Stomach (tissue), 9 donors: ENCODE measurements around the gene LHFPL6. TPM values are rescaled to one million over a fixed set of nuclear protein-coding genes. Genes with fewer than 3 reads are reported as not detected.

Experiments used
- DNase-seq, 2 donors: peaks; one replicate each; pipeline versions ENCODE4 v3.0.0 to v3.0.0-alpha.2; 2013 to 2019
- H3K27ac ChIP-seq, 5 donors: fragments of 200-600 bp in 4 of 5; sonication (generic) in 4 of 5; one replicate each; pipeline ENCODE4 v1.5.1; 2013 to 2019; ENCODE audit warnings: mild to moderate bottlenecking in 1 of 5, moderate library complexity in 1 of 5
- H3K27me3 ChIP-seq, 3 donors: fragments of 200-600 bp; sonication (generic); one replicate each; pipeline ENCODE4 v1.5.1; 2017 to 2019; ENCODE audit warnings: mixed run types in 1 of 3
- H3K36me3 ChIP-seq, 4 donors: fragments of 200-600 bp; sonication (generic); 1 replicate in 3 of 4; 2 replicates in 1 of 4; pipeline ENCODE4 v1.5.1; 2016 to 2019
- H3K4me1 ChIP-seq, 4 donors: fragments of 200-600 bp; sonication (generic); one replicate each; pipeline ENCODE4 v1.5.1; 2016 to 2019
- H3K4me3 ChIP-seq, 4 donors: fragments of 200-600 bp; sonication (generic) in 3 of 4; one replicate each; pipeline ENCODE4 v1.5.1; 2016 to 2019; ENCODE audit warnings: mild to moderate bottlenecking in 1 of 4
- H3K9me3 ChIP-seq, 4 donors: fragments of 200-600 bp; sonication (generic); one replicate each; pipeline ENCODE4 v1.5.1; 2016 to 2019
- CTCF ChIP-seq, 7 experiments: fragments of 450-650 bp in 4 of 7; fragments of 200-600 bp in 3 of 7; sonication (generic) in 3 of 7; IDR thresholded peaks; one replicate each; pipeline ENCODE4 v1.5.1; 2016 to 2019; ENCODE audit warnings: antibody characterized with exemption in 7 of 7, control low read depth in 2 of 7, mild to moderate bottlenecking in 1 of 7
- EP300 ChIP-seq: sonication (generic); formaldehyde crosslinking; IDR thresholded peaks from one replicate; pipeline ENCODE4 v1.6.1; 2017; ENCODE audit warnings: antibody characterized with exemption
- POLR2A ChIP-seq, 4 donors: fragments of 450-650 bp; IDR thresholded peaks; one replicate each; pipeline ENCODE4 v1.6.1; 2016; ENCODE audit warnings: antibody characterized with exemption in 4 of 4, control low read depth in 2 of 4, mild to moderate bottlenecking in 1 of 4, moderate library complexity in 1 of 4
- POLR2AphosphoS5 ChIP-seq, 3 donors: sonication (generic); formaldehyde crosslinking; IDR thresholded peaks; one replicate each; pipeline ENCODE4 v1.6.1; 2016; ENCODE audit warnings: antibody characterized with exemption in 3 of 3
- WGBS, 5 donors: extraction: QIAGEN DNeasy Blood & Tissue Kit in 3 of 5; methylation state at CpG; one replicate each; pipeline versions ENCODE4 v1.1.5 to v1.1.7; 2013 to 2018; 5-methylcytosine and 5-hydroxymethylcytosine counted together
- intact Hi-C: fragments of 100-400 bp; cut with DNase I; formaldehyde crosslinking; loops from one replicate; pipeline ENCODE4 v1.15.1; 2023; ENCODE audit warnings: low total_unique reads
- polyA plus RNA-seq, 3 donors: library from polyadenylated mRNA; stranded (reverse); fragments of 200-250 nt; gene quantifications; one replicate each; pipeline ENCODE4 v1.2.3, GENCODE V29; 2013
- total RNA-seq, 5 donors: library from RNA; depleted of rRNA; stranded (reverse); fragments of >200 nt; gene quantifications; one replicate each; pipeline versions ENCODE4 v1.1.0 to v1.2.3, GENCODE V29; 2014 to 2016
- donor health status: healthy with polysubstance abuse.
- donor health status: Bipolar disorder and iron deficiency.
- donor health status: healthy.

Gene LHFPL6
- total and polyA plus RNA-seq, 8 donors = 4.7 to 53.6 (median 10.9) TPM

- Histone ChIP-seq H3K36me3 (no peaks in the 10 kb centered on the region), H3K4me1 (peaks cover 0 to 18% (median 12%) of the 10 kb centered on the region in 4 donors), H3K4me3 (no peak overlapping the region), H3K9me3 (no peaks in the 10 kb centered on the region), H3K27me3 (no peaks in the 10 kb centered on the region), H3K27ac (no peak overlapping the region)
- no peak for TF ChIP-seq POLR2A (IDR thresholded peaks at IDR 0.05)
- no peak for TF ChIP-seq POLR2AphosphoS5 (IDR thresholded peaks at IDR 0.05)
- TF ChIP-seq CTCF (IDR thresholded peaks at IDR 0.05) = no peak
- no peak for TF ChIP-seq EP300
- DNase-seq = peak in 1 of 2 donors; percentile 68
- WGBS, 5 donors = 36 to 56% (median 47%) methylated on average over 3 of the region's 3 CpGs
- intact Hi-C loops = no loop called here
These were observed 285.7 kb downstream of the LHFPL6 start for GRCh38 chr13:39317291-39317690.

- no peak for DNase-seq
- H3K36me3 ChIP-seq = no peaks in the 10 kb centered on the region
- intact Hi-C loops = no loop called here
These were observed 287.2 kb downstream of the LHFPL6 start for GRCh38 chr13:39315796-39316195.

GRCh38 chr13:39313721-39314120 lies 289.3 kb downstream of the LHFPL6 start:
- TF ChIP-seq POLR2A (IDR thresholded peaks at IDR 0.05) (no peak), POLR2AphosphoS5 (IDR thresholded peaks at IDR 0.05) (no peak), EP300 (no peak), CTCF (IDR thresholded peaks at IDR 0.05) (no peak)
- Histone ChIP-seq H3K36me3 (no peaks in the 10 kb centered on the region), H3K4me3 (no peak overlapping the region), H3K27ac (no peak overlapping the region), H3K27me3 (no peaks in the 10 kb centered on the region), H3K9me3 (no peaks in the 10 kb centered on the region), H3K4me1 (peaks cover 0 to 21% (median 10%) of the 10 kb centered on the region in 4 donors)
- intact Hi-C loops = no loop called here
- no peak for DNase-seq
- 69 to 80% (median 77%) methylated on average over 6 of the region's 6 CpGs for WGBS, 5 donors

More at GRCh38 chr13:39315796-39316195, 287.2 kb downstream of the LHFPL6 start:
- no peak for TF ChIP-seq POLR2A (IDR thresholded peaks at IDR 0.05)
- TF ChIP-seq EP300 = no peak
- TF ChIP-seq POLR2AphosphoS5 (IDR thresholded peaks at IDR 0.05) = no peak
- no peak for TF ChIP-seq CTCF (IDR thresholded peaks at IDR 0.05)
- H3K27me3 ChIP-seq = no peaks in the 10 kb centered on the region
- 28 to 61% (median 47%) methylated on average over 1 of the region's 1 CpG for WGBS, 5 donors
- no peak overlapping the region for H3K27ac ChIP-seq
- H3K4me3 ChIP-seq = no peak overlapping the region
- no peaks in the 10 kb centered on the region for H3K9me3 ChIP-seq
- H3K4me1 ChIP-seq = peaks cover 0 to 21% (median 10%) of the 10 kb centered on the region in 4 donors

GRCh38 chr13:39312596-39312995 lies 290.4 kb downstream of the LHFPL6 start:
- WGBS, 5 donors = 18 to 50% (median 32%) methylated on average over 2 of the region's 2 CpGs
- TF ChIP-seq EP300 (no peak), POLR2AphosphoS5 (IDR thresholded peaks at IDR 0.05) (no peak), CTCF (IDR thresholded peaks at IDR 0.05) (no peak)
- no peaks in the 10 kb centered on the region for H3K9me3 ChIP-seq
- no peaks in the 10 kb centered on the region for H3K36me3 ChIP-seq
- no peak overlapping the region for H3K4me3 ChIP-seq
- DNase-seq = no peak
- peaks cover 0 to 21% (median 10%) of the 10 kb centered on the region in 4 donors for H3K4me1 ChIP-seq
- intact Hi-C loops = no loop called here
- no peaks in the 10 kb centered on the region for H3K27me3 ChIP-seq
- no peak overlapping the region for H3K27ac ChIP-seq
